H1 (cell line): Measurements from ENCODE around the gene COMMD7. TPM values are rescaled to one million over a fixed set of nuclear protein-coding genes. Genes with fewer than 3 reads are reported as not detected.

Source experiments
- BACH1 ChIP-seq: IDR thresholded peaks from 2 replicates; pipeline ENCODE4 v1.6.1; 2012; ENCODE audit warnings: low read length, improper control_type of control experiment
- CBX8 ChIP-seq: fragments of 300-800, 300-1000 bp; sonication (generic); IDR thresholded peaks from 2 replicates; pipeline ENCODE4 v1.7.1; 2016; ENCODE audit warnings: low read depth, low read length, borderline replicate concordance
- CHD7 ChIP-seq: fragments of 300-600 bp; sonication (generic); IDR thresholded peaks from 2 replicates; pipeline ENCODE4 v1.7.1; 2012; ENCODE audit warnings: low read length, moderate library complexity, mild to moderate bottlenecking, inconsistent platforms; ENCODE audit not compliant: insufficient replicate concordance
- JUN ChIP-seq: IDR thresholded peaks from 2 replicates; pipeline ENCODE4 v1.6.1; 2011; ENCODE audit warnings: low read depth, mild to moderate bottlenecking, improper control_type of control experiment, low read length
- RFX5 ChIP-seq: IDR thresholded peaks from 2 replicates; pipeline ENCODE4 v1.6.1; 2011; ENCODE audit warnings: low read depth, low read length, improper control_type of control experiment, borderline replicate concordance
- RNF2 ChIP-seq: fragments of 200-900, 300-1000 bp; sonication (generic); IDR thresholded peaks from 2 replicates; pipeline ENCODE4 v1.7.1; 2016; ENCODE audit warnings: borderline replicate concordance, low read depth, mild to moderate bottlenecking, antibody characterized with exemption, low read length; ENCODE audit not compliant: poor library complexity, severe bottlenecking; ENCODE audit errors: missing control alignments
- TAF7 ChIP-seq: optimal IDR thresholded peaks from 2 replicates; pipeline ENCODE3; 2011; ENCODE audit warnings: low read depth, mild to moderate bottlenecking, inconsistent platforms, low read length, moderate library complexity, borderline replicate concordance
- TCF12 ChIP-seq: IDR thresholded peaks from 2 replicates; pipeline ENCODE4 v1.6.1; 2011; ENCODE audit warnings: low read depth, mild to moderate bottlenecking, low read length
- polyA plus RNA-seq, 7 experiments: library from polyadenylated mRNA; depleted of rRNA in 3 of 7; stranded (reverse) in 5 of 7; unstranded in 2 of 7; fragments of >200 nt in 5 of 7; fragments of 200-250 nt in 2 of 7; gene quantifications; 1 replicate in 5 of 7; 2 replicates in 1 of 7; 4 replicates in 1 of 7; pipeline versions ENCODE4 v1.2.1 to v1.2.3, GENCODE V29; 2011 to 2013; ENCODE audit warnings: missing spikeins in 2 of 7, mixed read lengths in 2 of 7
- total RNA-seq: library from RNA; stranded (reverse); fragmentation: NEBNext Ultra II Directional; extraction: Animal tissue kit (Norgen Biotek cat#: 25700); gene quantifications from 2 replicates; pipeline ENCODE4 v1.2.1, GENCODE V29; 2021

COMMD7 gene
- total and polyA plus RNA-seq, 2 of the 8 experiments (the other 6 are each of a cell fraction or from before 2014, with no cell fraction given) = 39.4 to 48.9 TPM

- no peak for TF ChIP-seq CHD7
- no peak for TF ChIP-seq RFX5
- no peak for TF ChIP-seq RNF2
- no peak for TF ChIP-seq BACH1
- TF ChIP-seq JUN = no peak
- no peak for TF ChIP-seq CBX8
- no peak for TF ChIP-seq TCF12
- no peak for TF ChIP-seq TAF7
Observed at GRCh38 chr20:32775336-32775991, 32.2 kb upstream of the COMMD7 start (continued).
